PC-9 (cell line): Measurements from ENCODE around the gene KCNG4. TPM values are rescaled to one million over a fixed set of nuclear protein-coding genes. Genes with fewer than 3 reads are reported as not detected.

Experiments used
- BruUV-seq: library from RNA; stranded (reverse); fragments of 400-500 nt; replicated peaks from 2 replicates; lab custom pipeline; 2021; lab: Mats Ljungman, UMichigan
- CTCF ChIA-PET: fragments of 300-600 bp; sonication (Branson Sonifier 250); formaldehyde crosslinking; loops from one replicate; lab custom pipeline; 2022; ENCODE audit warnings: antibody characterized with exemption; lab: Charles Lee
- POLR2A ChIA-PET: fragments of 300-600 bp; sonication (Branson Sonifier 250); formaldehyde crosslinking; loops from one replicate; lab custom pipeline; 2022; ENCODE audit warnings: antibody characterized with exemption; ENCODE audit not compliant: unreplicated experiment; lab: Charles Lee
- DNase-seq, 2 experiments: peaks; one replicate each; pipeline versions ENCODE4 v3.0.0 to v3.0.0-alpha.2; 2015 to 2022; ENCODE audit warnings: mixed read lengths in 1 of 2
- H2AFZ ChIP-seq: fragments of 200-600 bp; sonication (generic); 2 replicates; pipeline ENCODE4 v1.8.1; 2017; ENCODE audit warnings: antibody characterized with exemption
- H3F3A ChIP-seq: fragments of 200-600 bp; sonication (generic); 2 replicates; pipeline ENCODE4 v1.8.1; 2017; ENCODE audit warnings: antibody characterized with exemption, mild to moderate bottlenecking, low read depth; ENCODE audit not compliant: insufficient read depth
- H3K27ac ChIP-seq: fragments of 200-600 bp; sonication (generic); 2 replicates; pipeline ENCODE4 v1.6.1; 2016; ENCODE audit warnings: mixed run types
- H3K27me3 ChIP-seq: fragments of 200-600 bp; sonication (generic); 2 replicates; pipeline ENCODE4 v1.6.1; 2016; ENCODE audit warnings: low read depth, mixed run types; ENCODE audit not compliant: insufficient read depth
- H3K36me3 ChIP-seq: fragments of 200-600 bp; sonication (generic); 2 replicates; pipeline ENCODE4 v1.6.1; 2016; ENCODE audit warnings: low read depth, mixed run types
- H3K4me1 ChIP-seq: fragments of 200-600 bp; sonication (generic); replicated peaks from 2 replicates; pipeline ENCODE4 v1.6.1; 2016; ENCODE audit warnings: mixed run types; ENCODE audit not compliant: insufficient read depth
- H3K4me2 ChIP-seq: fragments of 200-600 bp; sonication (generic); 2 replicates; pipeline ENCODE4 v1.6.1; 2017; ENCODE audit warnings: mixed run types
- H3K4me3 ChIP-seq: fragments of 200-600 bp; sonication (generic); 2 replicates; pipeline ENCODE4 v1.6.1; 2016; ENCODE audit warnings: mixed run types
- H3K79me2 ChIP-seq: fragments of 200-600 bp; sonication (generic); 2 replicates; pipeline ENCODE4 v1.6.1; 2017; ENCODE audit warnings: low read depth, mixed run types
- H3K9me2 ChIP-seq: fragments of 200-600 bp; sonication (generic); 2 replicates; pipeline ENCODE4 v1.8.1; 2017; ENCODE audit warnings: mild to moderate bottlenecking; ENCODE audit not compliant: insufficient read depth
- H3K9me3 ChIP-seq: fragments of 200-600 bp; sonication (generic); 2 replicates; pipeline ENCODE4 v1.8.1; 2016; ENCODE audit warnings: low read depth; ENCODE audit not compliant: insufficient read depth
- H4K20me1 ChIP-seq: fragments of 200-600 bp; sonication (generic); 2 replicates; pipeline ENCODE4 v1.8.1; 2017; ENCODE audit not compliant: insufficient read depth
- EZH2 ChIP-seq: fragments of 200-600 bp; sonication (generic); IDR thresholded peaks from 2 replicates; pipeline ENCODE4 v1.8.0; 2017; ENCODE audit warnings: antibody characterized with exemption, low read depth
- intact Hi-C: fragments of 100-400 bp; cut with micrococcal nuclease; formaldehyde crosslinking; loops from one replicate; pipeline ENCODE4 v1.10.0; 2022; ENCODE audit not compliant: unreplicated experiment
- total RNA-seq: library from RNA; stranded (reverse); gene quantifications from 2 replicates; pipeline ENCODE4 v1.2.3, GENCODE V29; 2021
- TF ChIP-seq, protein P1 (sequence below): fragments of 200-600 bp; sonication (generic); conservative IDR thresholded peaks from 2 replicates; pipeline ENCODE4 v1.6.1; 2017; ENCODE audit warnings: mixed run types, antibody characterized with exemption, mild to moderate bottlenecking, moderate library complexity

The KCNG4 gene
- total RNA-seq, 1 experiment from 2014 or later: not detected

DNA sequence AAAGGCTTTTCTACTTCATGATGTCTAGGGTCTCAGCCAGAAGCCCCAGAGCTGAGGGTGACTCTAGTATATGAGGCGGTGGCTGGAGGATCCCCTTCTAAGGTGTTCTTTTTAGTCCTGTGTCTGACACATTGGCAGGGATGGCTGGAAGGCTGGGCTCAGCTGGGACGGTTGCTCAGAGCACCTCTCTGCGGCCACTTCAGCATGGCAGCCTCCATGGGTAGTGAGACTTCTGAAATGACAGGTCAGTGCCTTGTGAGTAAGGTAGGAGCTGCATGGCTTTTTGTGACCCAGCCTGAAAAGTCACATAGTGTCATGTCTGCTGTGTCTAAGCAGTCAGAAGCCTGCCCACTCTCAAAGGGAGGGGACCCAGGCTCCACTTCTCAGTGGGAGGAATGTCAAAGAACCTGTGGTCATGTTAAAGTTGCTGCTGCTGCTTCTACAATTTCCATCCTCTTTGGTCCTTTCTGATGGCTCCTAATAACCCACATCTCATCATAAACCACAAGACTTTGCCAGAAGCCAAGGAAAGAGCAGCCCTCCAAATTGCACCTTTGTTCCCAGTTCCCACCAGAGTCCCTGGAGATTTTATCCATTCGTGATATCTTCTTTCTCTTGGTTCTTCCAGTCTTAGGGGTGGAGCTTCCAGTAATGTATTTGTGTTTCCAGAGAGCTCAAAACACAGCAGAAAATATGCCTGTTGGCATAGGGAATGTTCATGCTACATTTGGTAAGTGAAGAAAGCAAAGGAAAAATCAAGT is 15.4 kb upstream of the KCNG4 start:
- no peak overlapping the region for H3K27ac ChIP-seq
- H3K4me2 ChIP-seq: no peak overlapping the region
- no peak overlapping the region for H2AFZ ChIP-seq
- DNase-seq: no peak
- ChIA-PET POLR2A (no interaction called here), CTCF (no interaction called here)
- BruUV-seq: no TSS peak
- TF ChIP-seq, protein P1, sequence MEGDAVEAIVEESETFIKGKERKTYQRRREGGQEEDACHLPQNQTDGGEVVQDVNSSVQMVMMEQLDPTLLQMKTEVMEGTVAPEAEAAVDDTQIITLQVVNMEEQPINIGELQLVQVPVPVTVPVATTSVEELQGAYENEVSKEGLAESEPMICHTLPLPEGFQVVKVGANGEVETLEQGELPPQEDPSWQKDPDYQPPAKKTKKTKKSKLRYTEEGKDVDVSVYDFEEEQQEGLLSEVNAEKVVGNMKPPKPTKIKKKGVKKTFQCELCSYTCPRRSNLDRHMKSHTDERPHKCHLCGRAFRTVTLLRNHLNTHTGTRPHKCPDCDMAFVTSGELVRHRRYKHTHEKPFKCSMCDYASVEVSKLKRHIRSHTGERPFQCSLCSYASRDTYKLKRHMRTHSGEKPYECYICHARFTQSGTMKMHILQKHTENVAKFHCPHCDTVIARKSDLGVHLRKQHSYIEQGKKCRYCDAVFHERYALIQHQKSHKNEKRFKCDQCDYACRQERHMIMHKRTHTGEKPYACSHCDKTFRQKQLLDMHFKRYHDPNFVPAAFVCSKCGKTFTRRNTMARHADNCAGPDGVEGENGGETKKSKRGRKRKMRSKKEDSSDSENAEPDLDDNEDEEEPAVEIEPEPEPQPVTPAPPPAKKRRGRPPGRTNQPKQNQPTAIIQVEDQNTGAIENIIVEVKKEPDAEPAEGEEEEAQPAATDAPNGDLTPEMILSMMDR: no peak
- no peak for TF ChIP-seq EZH2
- no peaks in the 10 kb centered on the region for H3K9me2 ChIP-seq
- no peaks in the 10 kb centered on the region for H4K20me1 ChIP-seq
- H3K4me3 ChIP-seq: no peak overlapping the region
- H3K4me1 ChIP-seq: no peaks in the 10 kb centered on the region
- intact Hi-C loops: no loop called here
- H3K79me2 ChIP-seq: no peaks in the 10 kb centered on the region
- no peaks in the 10 kb centered on the region for H3K27me3 ChIP-seq
- no peaks in the 10 kb centered on the region for H3K9me3 ChIP-seq
- no peaks in the 10 kb centered on the region for H3K36me3 ChIP-seq
- no peaks in the 10 kb centered on the region for H3F3A ChIP-seq

DNA sequence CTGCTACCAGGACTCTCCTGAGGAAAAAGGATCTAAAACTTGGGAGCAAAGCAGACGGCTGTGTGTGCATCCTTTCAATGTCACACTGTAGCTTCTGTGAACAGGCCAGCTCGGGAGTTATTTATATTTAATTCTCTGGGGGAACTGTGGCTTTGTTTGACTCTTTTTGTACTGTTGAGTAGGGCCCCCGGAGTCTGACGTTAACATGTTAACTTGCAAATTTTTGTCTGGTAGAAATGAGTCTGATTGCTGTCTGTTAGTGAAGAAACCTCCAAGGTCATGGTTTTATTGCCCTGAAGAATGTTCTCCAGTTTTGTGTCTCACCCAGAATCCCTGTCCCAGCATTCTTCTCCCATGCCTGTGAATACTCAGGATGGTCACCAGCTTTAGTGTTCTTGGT is 14.2 kb upstream of the KCNG4 start:
- Histone ChIP-seq H2AFZ (no peak overlapping the region), H3K27ac (no peak overlapping the region), H3F3A (no peaks in the 10 kb centered on the region), H3K4me1 (peaks cover 7% of the 10 kb centered on the region), H3K79me2 (no peaks in the 10 kb centered on the region), H3K4me2 (no peak overlapping the region), H3K9me2 (no peaks in the 10 kb centered on the region), H3K4me3 (no peak overlapping the region), H3K9me3 (no peaks in the 10 kb centered on the region), H4K20me1 (no peaks in the 10 kb centered on the region), H3K27me3 (no peaks in the 10 kb centered on the region), H3K36me3 (no peaks in the 10 kb centered on the region)
- BruUV-seq: no TSS peak
- intact Hi-C loops: no loop called here
- DNase-seq: no peak
- CTCF ChIA-PET: no interaction called here
- TF ChIP-seq EZH2: no peak
- TF ChIP-seq, protein P1: no peak
- POLR2A ChIA-PET: no interaction called here

DNA sequence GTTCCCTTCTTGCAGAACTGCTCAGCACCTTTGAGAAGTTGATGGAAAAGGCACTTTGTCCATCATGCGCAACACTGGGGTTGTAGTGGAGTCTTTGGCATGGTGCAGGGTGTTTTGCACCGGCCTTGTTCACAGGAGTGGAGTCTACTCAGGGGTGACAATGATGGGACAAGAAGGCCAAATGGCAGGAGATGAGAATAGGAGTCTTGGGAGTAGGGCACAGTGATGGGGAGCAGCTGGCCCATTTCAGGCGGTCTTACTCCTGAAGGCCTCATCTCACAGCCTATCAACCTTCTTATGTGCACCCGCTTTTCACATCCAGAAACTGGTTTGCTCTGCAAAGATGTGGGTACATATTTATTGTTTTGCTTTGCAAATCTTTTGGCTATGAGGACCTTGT is 13.4 kb upstream of the KCNG4 start:
- no peaks in the 10 kb centered on the region for H3K9me2 ChIP-seq
- H3K4me1 ChIP-seq: peaks cover 15% of the 10 kb centered on the region
- H3K4me3 ChIP-seq: no peak overlapping the region
- no peaks in the 10 kb centered on the region for H4K20me1 ChIP-seq
- H3F3A ChIP-seq: peaks cover 8% of the 10 kb centered on the region; the same call in 1 of the 2 replicates
- POLR2A ChIA-PET: no interaction called here
- no peak overlapping the region for H3K27ac ChIP-seq
- no peaks in the 10 kb centered on the region for H3K79me2 ChIP-seq
- no peaks in the 10 kb centered on the region for H3K9me3 ChIP-seq
- no TSS peak for BruUV-seq
- intact Hi-C loops: no loop called here
- H3K36me3 ChIP-seq: no peaks in the 10 kb centered on the region
- DNase-seq: no peak
- H2AFZ ChIP-seq: no peak overlapping the region
- CTCF ChIA-PET: interaction anchor here (0.6 kb wide), 1 partner anchor 10 kb away, joined by 5 read pairs; no protein-coding TSS in a partner anchor
- H3K4me2 ChIP-seq: no peak overlapping the region
- no peak for TF ChIP-seq EZH2
- TF ChIP-seq, protein P1: no peak
- H3K27me3 ChIP-seq: no peaks in the 10 kb centered on the region
